KBM-7 (cell line): ENCODE measurements around the gene TSHZ1.

Source experiments
- DNase-seq: peaks from one replicate; pipeline ENCODE4 v3.0.0-alpha.2; 2015
- in situ Hi-C: fragments of 300-500 bp; cut with MboI; formaldehyde crosslinking; loops from 2 replicates; pipeline ENCODE4 v1.14.3; 2020; ENCODE audit warnings: low sequenced_read_pairs, low pct_unique_long_range_greater_than_20kb, mixed read lengths

The TSHZ1 gene

DNA sequence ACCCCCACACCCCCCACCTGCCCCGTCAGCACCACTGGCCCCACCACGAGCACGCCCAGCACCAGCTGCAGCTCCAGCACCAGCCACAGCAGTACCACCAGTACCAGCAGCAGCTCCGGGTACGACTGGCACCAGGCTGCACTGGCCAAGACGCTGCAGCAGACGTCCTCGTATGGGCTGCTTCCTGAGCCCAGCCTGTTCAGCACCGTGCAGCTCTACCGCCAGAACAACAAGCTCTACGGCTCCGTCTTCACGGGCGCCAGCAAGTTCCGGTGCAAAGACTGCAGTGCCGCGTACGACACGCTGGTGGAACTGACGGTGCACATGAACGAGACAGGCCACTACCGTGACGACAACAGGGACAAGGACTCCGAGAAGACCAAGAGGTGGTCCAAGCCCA, 75.3 kb downstream of the TSHZ1 start:
- in situ Hi-C loops: no loop called here
- DNase-seq: no peak

GRCh38 chr18:75287006-75287405, 76.4 kb downstream of the TSHZ1 start:
- in situ Hi-C loops: no loop called here
- no peak for DNase-seq

GRCh38 chr18:75287700-75288099, 77.1 kb downstream of the TSHZ1 start:
- in situ Hi-C loops: no loop called here
- no peak for DNase-seq

DNA sequence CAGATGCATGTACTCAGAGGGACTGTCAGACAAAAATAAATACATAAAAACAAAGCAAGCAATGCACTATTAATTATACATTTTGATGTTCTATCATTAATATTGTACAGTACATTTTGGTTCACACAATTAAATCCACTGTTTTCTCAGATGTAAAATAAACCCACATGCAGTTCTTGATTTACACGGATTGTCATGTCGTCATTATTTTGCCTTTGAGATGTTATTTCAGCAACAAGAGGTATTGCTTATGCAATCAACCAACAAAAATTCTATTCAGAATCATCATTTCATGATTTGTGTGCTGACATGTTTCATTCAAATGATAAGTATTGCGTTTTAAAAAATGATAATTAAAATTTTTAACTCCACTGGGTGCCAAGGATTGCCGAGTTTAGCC, 79.2 kb downstream of the TSHZ1 start:
- in situ Hi-C loops: no loop called here
- no peak for DNase-seq

DNA sequence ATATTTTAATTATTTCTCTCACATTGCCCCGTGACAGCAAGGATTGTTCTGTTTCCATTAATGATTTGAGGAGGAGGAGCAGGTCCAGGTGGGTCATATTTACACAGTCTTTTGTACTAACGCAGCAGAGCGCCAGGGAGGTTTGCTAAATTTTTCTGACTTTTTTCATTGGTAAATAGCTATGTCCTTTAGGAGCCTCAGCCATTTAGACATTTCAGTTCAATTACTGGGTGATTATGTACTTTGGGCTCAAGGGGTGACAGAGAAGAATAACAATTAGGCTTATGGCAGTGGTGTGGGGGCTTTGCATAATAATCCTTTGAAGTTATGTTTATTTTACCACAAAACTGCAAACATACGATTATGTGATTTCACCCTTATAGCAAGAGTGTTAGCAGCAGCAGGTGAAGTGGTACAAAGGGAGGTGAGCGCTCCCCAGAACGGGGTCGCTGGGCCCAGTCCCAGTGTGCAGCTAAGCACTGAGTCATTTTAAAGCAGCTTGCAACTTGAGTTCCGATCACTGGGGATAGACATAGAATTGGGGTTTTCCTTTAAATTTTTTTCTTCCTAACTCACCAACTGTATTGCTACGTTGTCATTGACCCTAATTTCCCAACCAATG, 80.3 kb downstream of the TSHZ1 start:
- DNase-seq: no peak
- in situ Hi-C loops: no loop called here

DNA sequence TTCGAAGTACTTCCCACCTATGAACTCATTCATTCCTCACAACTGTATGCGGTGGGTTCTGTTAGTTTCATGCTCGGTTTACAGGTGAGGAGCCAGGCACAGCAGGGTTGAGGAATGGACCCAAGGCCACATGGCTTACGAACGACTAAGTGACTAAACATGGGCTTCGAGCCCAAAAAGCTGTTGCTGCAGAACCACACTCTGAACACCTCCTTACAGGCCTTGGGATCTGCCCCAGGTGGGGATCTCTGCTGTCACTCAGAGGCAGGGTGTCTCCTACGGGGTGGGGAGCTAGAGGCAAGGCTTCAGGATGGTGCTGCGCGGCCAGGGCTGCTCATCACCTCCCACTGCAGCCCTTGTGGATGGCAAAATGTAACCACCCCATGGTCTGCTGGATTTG, 80.9 kb downstream of the TSHZ1 start:
- in situ Hi-C loops: no loop called here
- no peak for DNase-seq

GRCh38 chr18:75293591-75293990, 83.0 kb downstream of the TSHZ1 start:
- in situ Hi-C loops: no loop called here
- no peak for DNase-seq

- no peak for DNase-seq
- in situ Hi-C loops: no loop called here
Measured at GRCh38 chr18:75297731-75298130, 87.1 kb downstream of the TSHZ1 start.

DNA sequence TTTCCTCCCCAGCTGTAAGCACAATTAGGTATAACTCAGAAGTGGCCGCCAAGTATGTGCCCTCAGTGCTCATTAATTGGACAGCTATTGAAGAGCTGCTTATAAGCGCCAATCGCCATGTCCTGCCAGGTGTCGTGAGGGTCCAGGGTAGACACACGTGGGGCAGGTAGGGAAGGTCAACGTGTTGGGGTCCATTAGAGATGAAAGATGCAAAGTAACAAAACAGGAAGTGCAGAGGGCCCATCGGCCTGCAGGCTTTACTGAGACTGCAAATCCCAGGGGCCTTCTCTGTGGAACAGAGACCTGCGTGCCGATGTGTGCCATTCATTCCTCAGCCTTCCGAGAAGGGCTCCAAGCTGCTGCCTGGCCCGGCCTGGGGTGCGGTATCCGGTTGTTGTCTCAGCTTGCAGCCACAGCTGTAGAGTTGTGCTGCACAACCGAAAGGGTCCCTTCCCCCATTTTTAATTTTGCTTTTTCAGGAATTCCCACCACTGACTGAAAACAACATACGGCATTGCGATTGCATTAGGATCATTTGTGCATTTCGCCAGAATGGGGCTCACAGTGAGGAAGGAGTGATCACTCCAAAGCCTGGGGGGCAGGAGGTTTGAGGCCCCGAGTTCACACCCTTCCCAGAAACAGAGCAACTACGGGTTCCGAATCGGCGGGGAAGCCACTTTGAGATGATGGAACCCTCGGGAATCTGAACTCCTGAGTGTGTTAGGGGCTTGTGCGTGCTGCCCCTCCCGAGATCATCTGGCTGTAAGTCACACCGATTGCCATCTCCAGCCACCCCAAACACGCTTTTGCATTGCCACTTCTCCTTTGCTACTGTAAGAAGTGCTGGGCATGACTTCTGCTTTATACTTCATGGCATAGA, 94.3 kb downstream of the TSHZ1 start:
- in situ Hi-C loops: no loop called here
- no peak for DNase-seq

- in situ Hi-C loops: no loop called here
- DNase-seq: no peak
Measured at GRCh38 chr18:75305984-75306383, 95.4 kb downstream of the TSHZ1 start.

DNA sequence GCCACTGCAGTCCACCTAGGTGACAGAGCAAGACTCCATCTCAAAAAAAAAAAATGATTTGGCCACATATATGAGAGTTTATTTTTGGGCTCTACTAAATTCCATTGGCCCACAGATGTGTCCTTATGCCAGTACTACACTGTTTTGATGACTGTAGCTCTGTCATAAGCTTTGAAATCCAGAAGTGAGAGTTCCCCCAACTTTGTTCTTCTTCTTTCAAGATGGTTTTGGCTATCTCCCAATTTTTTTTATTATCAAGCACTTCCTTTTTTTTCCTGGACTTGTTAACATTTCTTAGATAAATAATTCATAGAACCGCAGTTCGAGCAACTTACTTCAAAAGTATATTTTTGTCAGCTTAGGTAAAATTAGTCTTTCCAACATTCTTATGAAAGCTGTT, 96.9 kb downstream of the TSHZ1 start:
- peak; percentile 42 for DNase-seq
- in situ Hi-C loops: no loop called here

GRCh38 chr18:75309564-75309963, 99.0 kb downstream of the TSHZ1 start:
- DNase-seq: no peak
- in situ Hi-C loops: no loop called here

- no peak for DNase-seq
- in situ Hi-C loops: no loop called here
Measured at GRCh38 chr18:75314117-75314516, 103.5 kb downstream of the TSHZ1 start.

DNA sequence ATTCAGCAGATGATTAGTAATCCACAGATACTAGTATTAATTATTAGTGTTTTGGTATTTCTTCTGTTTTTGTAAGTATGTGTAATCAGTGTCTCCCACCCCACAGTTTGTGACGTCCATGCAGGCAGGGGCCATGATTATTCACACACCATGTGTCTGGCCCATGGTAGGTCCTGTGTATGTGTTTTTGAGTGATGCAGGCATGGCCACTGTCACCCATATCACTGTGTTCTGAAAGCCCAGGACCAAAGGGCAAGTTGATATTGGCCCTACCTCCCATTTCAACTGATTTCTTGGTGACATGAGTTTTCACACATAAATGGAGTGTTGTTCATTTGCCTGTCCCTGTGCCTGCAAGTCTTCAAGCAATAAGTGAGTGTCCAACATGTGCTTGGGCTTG, 104.0 kb downstream of the TSHZ1 start:
- in situ Hi-C loops: no loop called here

DNA sequence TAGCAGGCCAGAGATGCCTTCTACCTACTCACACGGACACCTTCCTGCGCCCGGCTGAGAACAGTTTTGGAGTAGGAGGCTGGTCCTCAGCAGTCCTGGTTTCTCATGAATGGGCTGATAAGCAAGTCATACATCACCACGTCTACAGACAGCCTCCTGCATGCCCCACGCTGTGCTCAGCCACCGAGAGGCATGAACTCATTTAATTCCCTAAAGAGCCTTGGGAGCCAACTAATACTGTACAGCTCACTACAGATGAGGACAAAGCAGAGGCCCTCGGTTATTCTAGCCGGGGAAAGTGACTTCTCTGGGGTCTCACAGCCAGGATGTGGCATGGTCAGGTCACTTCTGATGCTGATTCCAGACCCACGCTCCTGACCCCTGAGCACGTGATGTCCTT, 105.6 kb downstream of the TSHZ1 start:
- no peak for DNase-seq

More for the DNA sequence above, 104.0 kb downstream of the TSHZ1 start:
- no peak for DNase-seq

GRCh38 chr18:75316826-75317225, 106.2 kb downstream of the TSHZ1 start:
- in situ Hi-C loops: no loop called here
- DNase-seq: no peak

More for the DNA sequence above, 105.6 kb downstream of the TSHZ1 start:
- in situ Hi-C loops: no loop called here

GRCh38 chr18:75317300-75317699, 106.7 kb downstream of the TSHZ1 start:
- DNase-seq: no peak
- in situ Hi-C loops: no loop called here

GRCh38 chr18:75317703-75318102, 107.1 kb downstream of the TSHZ1 start:
- in situ Hi-C loops: no loop called here
- no peak for DNase-seq

DNA sequence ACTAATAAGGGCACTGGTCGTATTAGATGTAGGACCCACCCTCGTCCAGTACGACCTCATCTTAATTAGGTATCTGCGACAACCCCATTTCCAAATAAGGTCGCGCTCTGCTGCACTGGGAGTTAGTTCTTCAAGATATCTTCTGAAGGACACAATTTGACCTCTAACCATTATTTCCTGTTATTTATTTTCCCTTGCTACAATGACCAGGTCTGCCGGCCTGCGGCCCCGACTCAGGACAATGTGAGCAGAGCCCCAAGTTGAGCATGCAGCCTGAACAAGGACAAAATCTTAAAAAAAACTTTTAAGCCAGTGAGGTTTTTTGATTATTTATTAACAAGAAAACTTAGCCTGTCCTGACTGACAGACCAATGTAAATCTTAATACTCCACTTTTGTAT, 109.3 kb downstream of the TSHZ1 start:
- no peak for DNase-seq
- in situ Hi-C loops: no loop called here

DNA sequence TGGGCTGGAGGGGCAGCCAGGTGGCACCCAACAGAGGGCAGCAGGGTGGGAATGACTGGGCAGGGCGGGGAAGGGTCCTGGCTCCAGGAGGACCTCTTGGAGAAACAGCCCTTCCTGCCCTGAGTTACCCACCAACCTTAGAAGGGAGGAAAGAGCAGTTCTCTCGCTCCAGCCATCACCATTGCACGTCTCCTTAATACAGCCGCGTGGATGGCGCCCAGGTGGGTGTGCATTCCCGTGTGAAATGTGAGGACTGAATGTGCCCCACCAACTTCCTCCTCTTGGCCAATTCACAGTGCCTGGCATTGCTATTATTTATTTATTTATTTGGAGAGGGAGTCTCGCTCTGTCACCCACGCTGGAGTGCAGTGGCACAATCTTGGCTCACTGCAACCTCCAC, 109.9 kb downstream of the TSHZ1 start:
- DNase-seq: no peak
- in situ Hi-C loops: no loop called here

- DNase-seq: no peak
- in situ Hi-C loops: no loop called here
Measured at GRCh38 chr18:75321431-75321830, 110.8 kb downstream of the TSHZ1 start.
